Measurements from ENCODE around the gene ISCA1.
A peak's percentile ranks its signal among the peaks of the same experiment; 100 is the strongest.

ISCA1 gene
- total RNA-seq: 51.5 to 85.2 (median 56.6) reads per million in 3 donors

GRCh38 chr9:86282077-86282978, at the start of gene ISCA1:
ISCA1 (minus strand) TSS chr9:86282538; CDS start chr9:86282458, 80 bp downstream.
- Histone ChIP-seq H3K27me3 (replicated peaks; ENCODE audit: control insufficient read depth, insufficient read depth, low read length, poor library complexity, severe bottlenecking) (no peaks in the 10 kb centered on the region), H3K36me3 (ENCODE audit: control insufficient read depth, insufficient read depth, low read length) (no peaks in the 10 kb centered on the region), H3K27ac (ENCODE audit: insufficient read depth, low read length, poor library complexity, severe bottlenecking) (peak within 1 kb of the TSS; percentile 95), H3K4me3 (ENCODE audit: insufficient read depth, low read depth, low read length, poor library complexity, severe bottlenecking) (peak within 1 kb of the TSS; percentile 83), H3K4me1 (ENCODE audit: control insufficient read depth, insufficient read depth, low read length, poor library complexity, severe bottlenecking) (peaks cover 9% of the 10 kb centered on the region), H3K9me3 (ENCODE audit: control insufficient read depth, low read length) (no peaks in the 10 kb centered on the region)
- DNase-seq: peak; percentile 98 to 99 (median 99)

DNA sequence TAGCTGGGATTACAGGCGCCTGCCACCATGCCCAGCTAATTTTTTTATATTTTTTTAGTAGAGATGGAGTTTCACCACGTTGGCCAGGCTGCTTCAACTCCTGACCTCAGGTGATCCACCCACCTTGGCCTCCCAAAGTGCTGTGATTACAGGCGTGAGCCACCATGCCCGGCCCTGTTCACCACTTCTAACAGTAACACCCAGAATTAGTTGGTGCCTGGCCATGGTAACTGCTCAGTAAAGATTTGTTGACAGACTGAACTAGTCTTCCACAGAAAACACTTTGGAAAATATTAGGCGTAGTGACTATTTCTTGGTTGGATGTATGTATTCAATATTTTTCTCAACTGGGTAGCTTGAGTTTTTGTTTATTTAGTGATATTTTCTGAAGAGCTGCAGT, 47.8 kb upstream of the ISCA1 start:
- Histone ChIP-seq H3K4me3 (ENCODE audit: insufficient read depth, low read depth, low read length, poor library complexity, severe bottlenecking) (no peak overlapping the region), H3K27me3 (replicated peaks; ENCODE audit: control insufficient read depth, insufficient read depth, low read length, poor library complexity, severe bottlenecking) (no peaks in the 10 kb centered on the region), H3K27ac (ENCODE audit: insufficient read depth, low read length, poor library complexity, severe bottlenecking) (no peak overlapping the region), H3K4me1 (ENCODE audit: control insufficient read depth, insufficient read depth, low read length, poor library complexity, severe bottlenecking) (no peaks in the 10 kb centered on the region), H3K9me3 (ENCODE audit: control insufficient read depth, low read length) (no peaks in the 10 kb centered on the region), H3K36me3 (ENCODE audit: control insufficient read depth, insufficient read depth, low read length) (peaks cover 53% of the 10 kb centered on the region)
- DNase-seq: no peak

DNA sequence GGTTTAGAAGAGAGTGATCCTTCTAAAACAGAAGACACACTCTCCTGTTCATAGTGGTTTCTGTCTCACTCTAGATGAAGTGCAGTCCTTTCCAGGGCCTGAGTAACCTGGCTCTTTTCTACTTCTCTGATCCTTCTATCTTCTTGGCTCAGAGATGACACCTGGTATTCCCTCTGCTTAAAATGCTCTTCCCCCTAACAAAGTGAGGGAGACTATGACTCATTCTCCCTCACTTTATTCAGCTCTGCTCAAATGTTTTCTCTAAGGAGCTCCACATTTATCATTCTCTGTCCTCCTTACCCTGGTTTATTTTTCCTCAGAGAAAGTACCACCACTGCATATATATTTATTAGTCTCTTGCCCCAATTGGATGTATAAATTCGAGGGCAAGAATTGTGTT, 47.3 kb upstream of the ISCA1 start:
- Histone ChIP-seq H3K27ac (ENCODE audit: insufficient read depth, low read length, poor library complexity, severe bottlenecking) (no peak overlapping the region), H3K36me3 (ENCODE audit: control insufficient read depth, insufficient read depth, low read length) (peaks cover 53% of the 10 kb centered on the region)
- no peak for DNase-seq

DNA sequence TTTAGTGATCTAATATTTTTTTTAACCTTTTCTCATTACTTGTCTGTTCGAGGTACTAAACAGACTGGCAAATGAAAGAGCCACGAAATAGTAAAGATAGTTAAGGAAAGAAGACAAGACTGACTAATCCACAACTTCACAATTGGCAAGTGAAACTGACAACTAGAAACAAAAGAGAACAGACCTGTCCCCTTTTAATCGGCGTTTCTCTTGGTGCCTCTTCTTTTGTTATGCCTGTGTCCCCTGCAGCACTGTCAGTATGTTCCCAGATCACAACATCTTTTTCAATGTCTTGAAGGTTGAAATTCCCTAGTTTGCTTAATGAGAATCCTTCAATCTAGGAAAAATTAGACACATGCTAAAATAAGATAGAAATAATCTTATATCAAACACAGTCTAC, 45.8 kb upstream of the ISCA1 start:
- Histone ChIP-seq H3K27ac (ENCODE audit: insufficient read depth, low read length, poor library complexity, severe bottlenecking) (no peak overlapping the region), H3K9me3 (ENCODE audit: control insufficient read depth, low read length) (no peaks in the 10 kb centered on the region), H3K4me3 (ENCODE audit: insufficient read depth, low read depth, low read length, poor library complexity, severe bottlenecking) (no peak overlapping the region), H3K36me3 (ENCODE audit: control insufficient read depth, insufficient read depth, low read length) (peaks cover 57% of the 10 kb centered on the region), H3K27me3 (replicated peaks; ENCODE audit: control insufficient read depth, insufficient read depth, low read length, poor library complexity, severe bottlenecking) (no peaks in the 10 kb centered on the region), H3K4me1 (ENCODE audit: control insufficient read depth, insufficient read depth, low read length, poor library complexity, severe bottlenecking) (no peaks in the 10 kb centered on the region)
- no peak for DNase-seq

More for the DNA sequence above, 47.3 kb upstream of the ISCA1 start:
- Histone ChIP-seq H3K4me1 (ENCODE audit: control insufficient read depth, insufficient read depth, low read length, poor library complexity, severe bottlenecking) (no peaks in the 10 kb centered on the region), H3K27me3 (replicated peaks; ENCODE audit: control insufficient read depth, insufficient read depth, low read length, poor library complexity, severe bottlenecking) (no peaks in the 10 kb centered on the region), H3K4me3 (ENCODE audit: insufficient read depth, low read depth, low read length, poor library complexity, severe bottlenecking) (no peak overlapping the region), H3K9me3 (ENCODE audit: control insufficient read depth, low read length) (no peaks in the 10 kb centered on the region)

DNA sequence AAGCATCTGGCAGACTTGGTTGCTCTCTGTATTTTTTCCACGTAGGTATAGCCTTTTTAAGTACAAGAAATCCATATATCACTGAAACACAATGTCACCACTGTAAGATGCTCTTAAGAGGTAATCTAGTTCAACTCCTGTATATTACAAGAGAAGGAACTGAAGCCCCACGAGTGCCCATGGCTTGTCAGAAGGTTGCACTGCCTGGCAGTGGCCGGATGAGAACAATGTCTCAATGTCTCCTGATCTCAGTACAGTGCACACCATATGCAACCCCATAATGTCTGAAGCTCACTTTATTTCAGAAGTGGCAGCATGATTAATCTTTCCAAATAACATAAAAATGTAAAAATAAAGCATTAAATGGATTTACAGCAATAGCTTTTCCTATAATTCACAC, 44.2 kb upstream of the ISCA1 start:
- no peak overlapping the region for H3K27ac ChIP-seq (ENCODE audit: insufficient read depth, low read length, poor library complexity, severe bottlenecking)
- H3K4me1 ChIP-seq (ENCODE audit: control insufficient read depth, insufficient read depth, low read length, poor library complexity, severe bottlenecking): no peaks in the 10 kb centered on the region
- no peaks in the 10 kb centered on the region for H3K27me3 ChIP-seq (replicated peaks; ENCODE audit: control insufficient read depth, insufficient read depth, low read length, poor library complexity, severe bottlenecking)
- peaks cover 68% of the 10 kb centered on the region for H3K36me3 ChIP-seq (ENCODE audit: control insufficient read depth, insufficient read depth, low read length)
- no peak overlapping the region for H3K4me3 ChIP-seq (ENCODE audit: insufficient read depth, low read depth, low read length, poor library complexity, severe bottlenecking)
- no peak for DNase-seq
- H3K9me3 ChIP-seq (ENCODE audit: control insufficient read depth, low read length): no peaks in the 10 kb centered on the region

DNA sequence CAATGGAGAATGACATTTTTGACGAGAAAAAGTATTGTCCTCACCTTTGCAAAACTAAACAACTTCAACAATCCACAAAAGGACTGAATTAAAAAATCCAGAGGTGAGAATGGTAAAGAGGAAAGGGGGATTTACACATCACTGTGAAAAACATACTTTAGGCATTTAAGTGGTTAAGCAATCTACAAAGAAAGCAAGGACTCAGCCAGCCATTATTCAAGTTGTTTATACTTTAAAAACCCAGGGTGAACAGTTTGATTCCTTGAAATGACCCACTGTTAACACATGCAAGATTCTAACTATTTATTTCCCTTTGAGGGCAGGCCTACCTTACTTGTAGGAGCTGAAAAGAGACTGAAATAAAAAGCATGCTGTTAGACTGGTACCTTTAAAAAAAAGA, 42.6 kb upstream of the ISCA1 start:
- Histone ChIP-seq H3K9me3 (ENCODE audit: control insufficient read depth, low read length) (no peaks in the 10 kb centered on the region), H3K27ac (ENCODE audit: insufficient read depth, low read length, poor library complexity, severe bottlenecking) (no peak overlapping the region), H3K4me3 (ENCODE audit: insufficient read depth, low read depth, low read length, poor library complexity, severe bottlenecking) (no peak overlapping the region), H3K4me1 (ENCODE audit: control insufficient read depth, insufficient read depth, low read length, poor library complexity, severe bottlenecking) (no peaks in the 10 kb centered on the region), H3K27me3 (replicated peaks; ENCODE audit: control insufficient read depth, insufficient read depth, low read length, poor library complexity, severe bottlenecking) (no peaks in the 10 kb centered on the region), H3K36me3 (ENCODE audit: control insufficient read depth, insufficient read depth, low read length) (peaks cover 81% of the 10 kb centered on the region)
- no peak for DNase-seq

- H3K27ac ChIP-seq (ENCODE audit: insufficient read depth, low read length, poor library complexity, severe bottlenecking): no peak overlapping the region
Measured at GRCh38 chr9:86324308-86324707, 42.0 kb upstream of the ISCA1 start.

DNA sequence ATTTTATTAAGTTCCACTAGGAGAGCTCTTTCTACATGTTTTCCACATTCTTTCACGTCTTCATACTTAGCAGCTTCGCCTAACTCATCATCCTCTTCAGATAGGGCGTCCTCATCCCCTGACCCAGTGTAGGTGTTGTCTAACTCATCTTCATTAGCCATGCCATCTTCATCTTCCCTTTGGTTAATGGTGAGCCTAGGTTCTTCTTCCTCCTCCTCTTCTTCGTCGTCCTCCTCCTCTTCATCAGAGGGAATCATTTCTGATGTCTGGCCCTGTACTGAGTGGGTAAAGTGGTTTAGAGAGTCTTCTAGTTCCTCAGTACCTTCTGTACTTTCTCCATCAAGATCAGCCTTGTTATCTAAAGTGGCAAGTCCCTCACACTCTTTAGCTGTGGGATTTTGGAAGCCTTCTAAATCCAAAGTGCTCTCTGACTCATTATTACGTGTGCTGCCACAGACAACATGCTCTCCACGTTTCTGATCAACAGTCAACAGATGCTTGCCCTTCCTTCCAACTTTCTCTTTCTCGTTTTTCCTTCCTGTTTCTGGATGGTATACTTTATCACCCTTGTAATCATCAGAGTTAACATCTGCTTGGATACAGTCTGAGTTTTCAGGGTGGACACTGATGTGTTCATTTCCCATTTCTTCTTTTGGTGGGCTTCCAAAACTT, 40.8 kb upstream of the ISCA1 start:
- Histone ChIP-seq H3K36me3 (ENCODE audit: control insufficient read depth, insufficient read depth, low read length) (peaks cover 96% of the 10 kb centered on the region), H3K27me3 (replicated peaks; ENCODE audit: control insufficient read depth, insufficient read depth, low read length, poor library complexity, severe bottlenecking) (no peaks in the 10 kb centered on the region), H3K4me1 (ENCODE audit: control insufficient read depth, insufficient read depth, low read length, poor library complexity, severe bottlenecking) (no peaks in the 10 kb centered on the region), H3K9me3 (ENCODE audit: control insufficient read depth, low read length) (no peaks in the 10 kb centered on the region), H3K4me3 (ENCODE audit: insufficient read depth, low read depth, low read length, poor library complexity, severe bottlenecking) (no peak overlapping the region), H3K27ac (ENCODE audit: insufficient read depth, low read length, poor library complexity, severe bottlenecking) (no peak overlapping the region)
- no peak for DNase-seq

More at GRCh38 chr9:86324308-86324707, 42.0 kb upstream of the ISCA1 start:
- DNase-seq: no peak
- Histone ChIP-seq H3K27me3 (replicated peaks; ENCODE audit: control insufficient read depth, insufficient read depth, low read length, poor library complexity, severe bottlenecking) (no peaks in the 10 kb centered on the region), H3K4me3 (ENCODE audit: insufficient read depth, low read depth, low read length, poor library complexity, severe bottlenecking) (no peak overlapping the region), H3K36me3 (ENCODE audit: control insufficient read depth, insufficient read depth, low read length) (peaks cover 87% of the 10 kb centered on the region), H3K4me1 (ENCODE audit: control insufficient read depth, insufficient read depth, low read length, poor library complexity, severe bottlenecking) (no peaks in the 10 kb centered on the region), H3K9me3 (ENCODE audit: control insufficient read depth, low read length) (no peaks in the 10 kb centered on the region)

DNA sequence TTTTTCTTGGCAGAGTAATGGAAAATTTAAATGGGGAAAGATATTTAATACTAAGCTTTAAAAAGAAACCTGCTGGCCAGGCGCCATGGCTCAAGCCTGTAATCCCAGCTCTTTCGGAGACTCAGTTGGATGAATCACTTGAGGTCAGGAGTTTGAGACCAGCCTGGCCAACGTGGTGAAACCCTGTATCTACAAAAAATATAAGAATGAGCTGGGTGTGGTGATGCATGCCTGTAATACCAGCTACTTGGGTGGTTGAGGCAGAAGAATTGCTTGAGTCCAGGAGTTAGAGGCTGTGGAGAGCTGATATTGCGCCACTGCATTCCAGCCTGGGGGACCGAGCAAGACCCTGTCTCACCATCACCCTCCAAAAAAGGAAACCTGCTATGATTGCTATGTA, 39.0 kb upstream of the ISCA1 start:
- Histone ChIP-seq H3K4me1 (ENCODE audit: control insufficient read depth, insufficient read depth, low read length, poor library complexity, severe bottlenecking) (no peaks in the 10 kb centered on the region), H3K27ac (ENCODE audit: insufficient read depth, low read length, poor library complexity, severe bottlenecking) (no peak overlapping the region), H3K36me3 (ENCODE audit: control insufficient read depth, insufficient read depth, low read length) (peaks cover 93% of the 10 kb centered on the region), H3K9me3 (ENCODE audit: control insufficient read depth, low read length) (no peaks in the 10 kb centered on the region), H3K4me3 (ENCODE audit: insufficient read depth, low read depth, low read length, poor library complexity, severe bottlenecking) (no peak overlapping the region), H3K27me3 (replicated peaks; ENCODE audit: control insufficient read depth, insufficient read depth, low read length, poor library complexity, severe bottlenecking) (no peaks in the 10 kb centered on the region)
- DNase-seq: no peak

DNA sequence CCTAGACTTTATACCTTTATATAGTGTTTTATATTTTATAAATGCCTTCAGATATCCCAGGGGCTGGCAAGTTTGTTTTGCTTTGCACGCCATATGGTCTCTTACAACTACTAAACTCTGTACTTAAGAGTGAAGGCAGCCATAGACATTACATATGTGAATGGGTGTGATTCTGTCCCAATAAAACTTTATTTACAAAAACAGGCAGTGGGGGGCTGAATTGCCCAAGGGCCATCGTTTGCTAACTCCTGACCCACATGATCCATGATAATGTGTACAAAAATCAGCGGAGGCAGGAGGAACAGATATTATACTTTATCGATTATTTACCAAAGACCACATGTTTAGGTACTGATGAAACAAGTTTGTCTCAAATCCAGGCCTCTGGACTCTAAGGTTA, 35.8 kb upstream of the ISCA1 start:
- H3K27ac ChIP-seq (ENCODE audit: insufficient read depth, low read length, poor library complexity, severe bottlenecking): no peak overlapping the region
- H3K4me1 ChIP-seq (ENCODE audit: control insufficient read depth, insufficient read depth, low read length, poor library complexity, severe bottlenecking): no peaks in the 10 kb centered on the region
- DNase-seq: no peak
- H3K4me3 ChIP-seq (ENCODE audit: insufficient read depth, low read depth, low read length, poor library complexity, severe bottlenecking): no peak overlapping the region
- H3K9me3 ChIP-seq (ENCODE audit: control insufficient read depth, low read length): no peaks in the 10 kb centered on the region
- H3K36me3 ChIP-seq (ENCODE audit: control insufficient read depth, insufficient read depth, low read length): peaks cover 83% of the 10 kb centered on the region
- H3K27me3 ChIP-seq (replicated peaks; ENCODE audit: control insufficient read depth, insufficient read depth, low read length, poor library complexity, severe bottlenecking): no peaks in the 10 kb centered on the region
